ENCODE measurements around the gene NEK4. TPM values are rescaled to one million over a fixed set of nuclear protein-coding genes. Genes with fewer than 3 reads are reported as not detected.
A peak's percentile ranks its signal among the peaks of the same experiment; 100 is the strongest.

Gene NEK4
- polyA plus RNA-seq, 1 of the 3 experiments (the other 2 are of a cell fraction): 8.8 TPM

- CTCF ChIA-PET: no interaction called here
- no peak for DNase-seq
- Histone ChIP-seq H3K9ac (no peak overlapping the region), H2AFZ (ENCODE audit: low read depth) (peak overlapping the region; percentile 95; the same call in 1 of the 2 replicates), H3K4me2 (0 out of 2 replicates have a peak overlapping the region, but pooled peaks have one; percentile 87), H3K27ac (ENCODE audit: low read depth in 2 of 2, low read length in 1 of 2) (no peak overlapping the region), H3K4me1 (ENCODE audit: control insufficient read depth in 1 of 2, insufficient read depth in 2 of 2, low read depth in 1 of 2, low read length in 1 of 2) (peaks cover 0 to 17% of the 10 kb centered on the region in 2 experiments; a peak in 2 of 4 replicates), H4K20me1 (ENCODE audit: insufficient read depth) (no peaks in the 10 kb centered on the region), H3K9me2 (no peaks in the 10 kb centered on the region), H3K4me3 (ENCODE audit: low read depth in 2 of 2, low read length in 1 of 2) (no peak overlapping the region), H3K27me3 (ENCODE audit: insufficient read depth) (no peaks in the 10 kb centered on the region), H3K79me2 (ENCODE audit: insufficient read depth) (peaks cover 29% of the 10 kb centered on the region), H3K36me3 (replicated peaks in 1 of 2; ENCODE audit: control insufficient read depth in 1 of 2, insufficient read depth in 2 of 2, low read length in 1 of 2) (peaks cover 4 to 7% of the 10 kb centered on the region in 2 experiments), H3K9me3 (no peaks in the 10 kb centered on the region), H3F3A (replicated peaks; ENCODE audit: insufficient read depth) (no peaks in the 10 kb centered on the region)
- WGBS (ENCODE audit: low lambda C conversion rate): 96% methylated on average over 10 of the region's 10 CpGs
- TF ChIP-seq GABPA (IDR thresholded peaks at IDR 0.05; ENCODE audit: low read depth): no peak
- TF ChIP-seq USF1 (IDR thresholded peaks at IDR 0.05; ENCODE audit: borderline replicate concordance, low read depth): no peak
- no peak for TF ChIP-seq TEAD4 (IDR thresholded peaks at IDR 0.05; ENCODE audit: borderline replicate concordance, insufficient read depth)
- no peak for TF ChIP-seq CTCF (IDR thresholded peaks at IDR 0.05)
- TF ChIP-seq RXRA (IDR thresholded peaks at IDR 0.05; ENCODE audit: borderline replicate concordance, low read depth): no peak
- TF ChIP-seq TCF12 (IDR thresholded peaks at IDR 0.05): no peak
- no peak for TF ChIP-seq EZH2phosphoT487 (IDR thresholded peaks at IDR 0.05; ENCODE audit: borderline replicate concordance, low read depth)
- no peak for TF ChIP-seq SMC3 (IDR thresholded peaks at IDR 0.05; ENCODE audit: low read depth, low read length)
- no peak for TF ChIP-seq POLR2AphosphoS5 (IDR thresholded peaks at IDR 0.05; ENCODE audit: low read depth, low read length)
- TF ChIP-seq MAX (IDR thresholded peaks at IDR 0.05; ENCODE audit: low read depth): no peak
- TF ChIP-seq FOSL2 (IDR thresholded peaks at IDR 0.05; ENCODE audit: borderline replicate concordance, low read depth): no peak
- no peak for TF ChIP-seq CHD2 (IDR thresholded peaks at IDR 0.05; ENCODE audit: low read length, partially characterized antibody)
- no peak for TF ChIP-seq IRF3 (IDR thresholded peaks at IDR 0.05; ENCODE audit: low read depth, low read length)
- no peak for TF ChIP-seq RAD21 (IDR thresholded peaks at IDR 0.05; ENCODE audit: low read length)
- no peak for TF ChIP-seq EP300 (IDR thresholded peaks at IDR 0.05; ENCODE audit: borderline replicate concordance in 1 of 2, low read depth in 1 of 2, low read length in 1 of 2)
- TF ChIP-seq MEF2A (IDR thresholded peaks at IDR 0.05; ENCODE audit: borderline replicate concordance, low read depth): no peak
- POLR2A ChIA-PET: interaction anchor here (0.6 to 0.7 kb wide), 2 partner anchors 24 to 34 kb away, joined by 3 to 4 read pairs; no protein-coding TSS in a partner anchor
These were observed 962 bp upstream of the NEK4 start for GRCh38 chr3:52771702-52772101.
